ENCODE measurements around the gene DCLK1. TPM values are rescaled to one million over a fixed set of nuclear protein-coding genes. Genes with fewer than 3 reads are reported as not detected.

Gene DCLK1
- total and polyA plus RNA-seq, 8 donors = 0.67 to 10.1 (median 1.7) TPM

DNA sequence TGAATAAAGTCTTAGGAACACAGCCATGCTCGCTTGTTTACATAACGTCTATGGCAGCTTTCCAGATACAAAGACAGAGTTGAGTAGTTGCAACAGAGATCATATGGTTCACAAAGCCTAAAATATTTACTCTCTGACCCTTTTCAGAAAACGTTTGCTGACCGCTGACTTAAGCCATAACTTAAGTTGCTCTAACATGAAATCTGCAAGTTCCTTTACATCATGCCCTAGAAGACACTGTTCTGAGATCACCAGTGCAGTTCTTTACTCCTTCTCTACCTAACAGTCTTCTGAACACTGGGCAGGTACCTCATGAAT lies 166.4 kb downstream of the DCLK1 start:
- DNase-seq (no peak), ATAC-seq (peak in 3 of 4 donors; percentile 55 to 67 (median 64)), FAIRE-seq (no peak)
- 23 to 25% methylated on average over 4 of the region's 4 CpGs for WGBS, 2 donors
- Histone ChIP-seq H3K27me3 (no peaks in the 10 kb centered on the region), H3K9me3 (no peaks in the 10 kb centered on the region), H3K27ac (no peak overlapping the region), H3K4me3 (no peak overlapping the region), H3K36me3 (no peaks in the 10 kb centered on the region), H3K4me1 (no peaks in the 10 kb centered on the region)
- intact Hi-C loops (cut with DNase I) = no loop called here
- TF ChIP-seq, protein P1, sequence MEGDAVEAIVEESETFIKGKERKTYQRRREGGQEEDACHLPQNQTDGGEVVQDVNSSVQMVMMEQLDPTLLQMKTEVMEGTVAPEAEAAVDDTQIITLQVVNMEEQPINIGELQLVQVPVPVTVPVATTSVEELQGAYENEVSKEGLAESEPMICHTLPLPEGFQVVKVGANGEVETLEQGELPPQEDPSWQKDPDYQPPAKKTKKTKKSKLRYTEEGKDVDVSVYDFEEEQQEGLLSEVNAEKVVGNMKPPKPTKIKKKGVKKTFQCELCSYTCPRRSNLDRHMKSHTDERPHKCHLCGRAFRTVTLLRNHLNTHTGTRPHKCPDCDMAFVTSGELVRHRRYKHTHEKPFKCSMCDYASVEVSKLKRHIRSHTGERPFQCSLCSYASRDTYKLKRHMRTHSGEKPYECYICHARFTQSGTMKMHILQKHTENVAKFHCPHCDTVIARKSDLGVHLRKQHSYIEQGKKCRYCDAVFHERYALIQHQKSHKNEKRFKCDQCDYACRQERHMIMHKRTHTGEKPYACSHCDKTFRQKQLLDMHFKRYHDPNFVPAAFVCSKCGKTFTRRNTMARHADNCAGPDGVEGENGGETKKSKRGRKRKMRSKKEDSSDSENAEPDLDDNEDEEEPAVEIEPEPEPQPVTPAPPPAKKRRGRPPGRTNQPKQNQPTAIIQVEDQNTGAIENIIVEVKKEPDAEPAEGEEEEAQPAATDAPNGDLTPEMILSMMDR (IDR thresholded peaks at IDR 0.05) = no peak

- Histone ChIP-seq H3K4me3 (no peak overlapping the region), H3K36me3 (no peaks in the 10 kb centered on the region), H3K4me1 (no peaks in the 10 kb centered on the region), H3K27me3 (no peaks in the 10 kb centered on the region), H3K9me3 (no peaks in the 10 kb centered on the region), H3K27ac (no peak overlapping the region)
- ATAC-seq = no peak
- intact Hi-C loops (cut with DNase I) = no loop called here
- DNase-seq = no peak
- TF ChIP-seq, protein P1 (IDR thresholded peaks at IDR 0.05) = no peak
- FAIRE-seq = no peak
- WGBS, 2 donors = 75 to 82% methylated on average over 6 of the region's 6 CpGs
Observed at GRCh38 chr13:35964011-35964862, 166.9 kb downstream of the DCLK1 start.

- intact Hi-C loops (cut with DNase I) = no loop called here
- no peak for FAIRE-seq
- 69 to 84% methylated on average over 5 of the region's 5 CpGs for WGBS, 2 donors
Observed at GRCh38 chr13:35961461-35962220, 169.5 kb downstream of the DCLK1 start.

GRCh38 chr13:35961002-35961401 lies 170.2 kb downstream of the DCLK1 start:
- Histone ChIP-seq H3K4me1 (no peaks in the 10 kb centered on the region), H3K4me3 (no peak overlapping the region), H3K9me3 (no peaks in the 10 kb centered on the region), H3K36me3 (no peaks in the 10 kb centered on the region), H3K27me3 (no peaks in the 10 kb centered on the region), H3K27ac (no peak overlapping the region)
- no peak for ATAC-seq
- intact Hi-C loops (cut with DNase I) = no loop called here
- no peak for DNase-seq
- FAIRE-seq = no peak
- TF ChIP-seq, protein P1 (IDR thresholded peaks at IDR 0.05) = no peak

More at GRCh38 chr13:35961461-35962220, 169.5 kb downstream of the DCLK1 start:
- TF ChIP-seq, protein P1 (IDR thresholded peaks at IDR 0.05) = no peak
- ATAC-seq (no peak), DNase-seq (no peak)
- no peak overlapping the region for H3K27ac ChIP-seq
- no peak overlapping the region for H3K4me3 ChIP-seq
- no peaks in the 10 kb centered on the region for H3K9me3 ChIP-seq
- H3K36me3 ChIP-seq = no peaks in the 10 kb centered on the region
- no peaks in the 10 kb centered on the region for H3K27me3 ChIP-seq
- no peaks in the 10 kb centered on the region for H3K4me1 ChIP-seq

Data from pancreas (tissue), 10 donors.